Left lung (tissue), 10 donors: ENCODE measurements around the gene MOG. TPM values are rescaled to one million over a fixed set of nuclear protein-coding genes. Genes with fewer than 3 reads are reported as not detected.
A peak's percentile ranks its signal among the peaks of the same experiment; 100 is the strongest.

Experiments used
- ATAC-seq: fragments of 200-7000 bp; cut with Tn5 transposase; one replicate; pipeline ENCODE4 v1.9.1; 2020; ENCODE audit warnings: moderate library complexity
- DNase-seq, 4 donors: peaks; one replicate each; pipeline ENCODE4 v3.0.0-alpha.2; 2013 to 2020
- H3K27ac ChIP-seq, 2 donors: fragments of 200-600 bp; sonication (generic) in 1 of 2; one replicate each; pipeline versions ENCODE4 v1.5.0 to v1.8.0; 2020 to 2021
- H3K27me3 ChIP-seq, 2 donors: fragments of 200-600 bp; sonication (generic) in 1 of 2; one replicate each; pipeline versions ENCODE4 v1.5.0 to v1.8.0; 2020 to 2021
- H3K36me3 ChIP-seq, 2 donors: fragments of 200-600 bp; sonication (generic) in 1 of 2; one replicate each; pipeline versions ENCODE4 v1.5.0 to v1.8.0; 2020 to 2021
- H3K4me1 ChIP-seq, 2 donors: fragments of 200-600 bp; one replicate each; pipeline ENCODE4 v1.8.0; 2021
- H3K4me3 ChIP-seq, 2 donors: fragments of 200-600 bp; sonication (generic) in 1 of 2; one replicate each; pipeline versions ENCODE4 v1.5.0 to v1.8.0; 2020 to 2021; ENCODE audit warnings: mild to moderate bottlenecking in 1 of 2
- H3K9me3 ChIP-seq, 2 donors: fragments of 200-600 bp; sonication (generic) in 1 of 2; one replicate each; pipeline versions ENCODE4 v1.5.0 to v1.8.0; 2020 to 2021
- CTCF ChIP-seq, 2 donors: fragments of 200-600 bp; sonication (generic) in 1 of 2; IDR thresholded peaks; one replicate each; pipeline versions ENCODE4 v1.5.0 to v1.8.0; 2021; ENCODE audit warnings: antibody characterized with exemption in 2 of 2
- intact Hi-C, 2 donors: fragments of 100-400 bp; cut with DNase I; formaldehyde crosslinking; loops; one replicate each; pipeline versions ENCODE4 v1.11.2 to v1.14.2; 2022
- polyA plus RNA-seq, 6 donors: library from polyadenylated mRNA; unstranded; fragments of 120-200 nt; gene quantifications; one replicate each; pipeline ENCODE4 v1.2.1, GENCODE V29; 2013; ENCODE audit not compliant: insufficient read length in 6 of 6
- total RNA-seq, 2 donors: library from RNA; stranded (reverse); fragmentation: NEBNext Ultra II Directional; extraction: Animal tissue kit (Norgen Biotek cat#: 25700); gene quantifications; one replicate each; pipeline ENCODE4 v1.2.1, GENCODE V29; 2021
- donor health status: DM: no; HTN: yes; CAD: no.
- donor health status: DM: no; HTN: no; CAD: no.

Gene MOG
- total and polyA plus RNA-seq, 8 donors = 0.10 TPM; not detected in 7

GRCh38 chr6:29617782-29618554 is 38.9 kb upstream of the MOG start:
- no peaks in the 10 kb centered on the region for H3K9me3 ChIP-seq
- no peak overlapping the region for H3K4me3 ChIP-seq
- ATAC-seq = no peak
- intact Hi-C loops = no loop called here
- H3K27ac ChIP-seq = no peak overlapping the region
- TF ChIP-seq CTCF (IDR thresholded peaks at IDR 0.05) = no peak
- DNase-seq = no peak
- peaks cover 0 to 63% of the 10 kb centered on the region in 2 donors for H3K36me3 ChIP-seq
- H3K4me1 ChIP-seq = no peaks in the 10 kb centered on the region
- H3K27me3 ChIP-seq = no peaks in the 10 kb centered on the region

GRCh38 chr6:29619578-29620160 is 37.2 kb upstream of the MOG start:
- Histone ChIP-seq H3K27ac (peak overlapping the region in 1 of 2 donors; percentile 37), H3K36me3 (peaks cover 0 to 47% of the 10 kb centered on the region in 2 donors), H3K4me3 (no peak overlapping the region), H3K4me1 (peaks cover 0 to 9% of the 10 kb centered on the region in 2 donors), H3K9me3 (no peaks in the 10 kb centered on the region), H3K27me3 (no peaks in the 10 kb centered on the region)
- intact Hi-C loops = no loop called here
- TF ChIP-seq CTCF (IDR thresholded peaks at IDR 0.05) = no peak
- DNase-seq = no peak
- peak; percentile 25 for ATAC-seq

GRCh38 chr6:29620630-29621029 is 36.3 kb upstream of the MOG start:
- no peak for TF ChIP-seq CTCF (IDR thresholded peaks at IDR 0.05)
- DNase-seq = no peak
- peaks cover 0 to 37% of the 10 kb centered on the region in 2 donors for H3K36me3 ChIP-seq

GRCh38 chr6:29624520-29624961 is 32.4 kb upstream of the MOG start:
- H3K27ac ChIP-seq = peak overlapping the region in 1 of 2 donors; percentile 57
- intact Hi-C loops = no loop called here
- no peak for TF ChIP-seq CTCF (IDR thresholded peaks at IDR 0.05)
- H3K9me3 ChIP-seq = no peaks in the 10 kb centered on the region
- no peak for ATAC-seq
- no peak for DNase-seq
- H3K4me3 ChIP-seq = no peak overlapping the region
- H3K27me3 ChIP-seq = peaks cover 0 to 5% of the 10 kb centered on the region in 2 donors
- H3K36me3 ChIP-seq = peaks cover 0 to 15% of the 10 kb centered on the region in 2 donors
- peaks cover 6 to 38% of the 10 kb centered on the region in 2 donors for H3K4me1 ChIP-seq

More at GRCh38 chr6:29620630-29621029, 36.3 kb upstream of the MOG start:
- intact Hi-C loops = no loop called here
- H3K9me3 ChIP-seq = no peaks in the 10 kb centered on the region
- H3K27me3 ChIP-seq = no peaks in the 10 kb centered on the region
- no peak for ATAC-seq
- no peak overlapping the region for H3K27ac ChIP-seq
- H3K4me1 ChIP-seq = peaks cover 0 to 10% of the 10 kb centered on the region in 2 donors
- H3K4me3 ChIP-seq = no peak overlapping the region

GRCh38 chr6:29625337-29625930 is 31.5 kb upstream of the MOG start:
- intact Hi-C loops = no loop called here
- no peak for TF ChIP-seq CTCF (IDR thresholded peaks at IDR 0.05)

More at GRCh38 chr6:29625337-29625930, 31.5 kb upstream of the MOG start:
- no peak for DNase-seq
- Histone ChIP-seq H3K4me3 (no peak overlapping the region), H3K27me3 (peaks cover 0 to 10% of the 10 kb centered on the region in 2 donors), H3K36me3 (peaks cover 0 to 15% of the 10 kb centered on the region in 2 donors), H3K4me1 (peaks cover 6 to 40% of the 10 kb centered on the region in 2 donors), H3K27ac (peak overlapping the region in 1 of 2 donors; percentile 57), H3K9me3 (no peaks in the 10 kb centered on the region)
- no peak for ATAC-seq
